A673 (cell line): Measurements from ENCODE around the gene WBP1L. TPM values are rescaled to one million over a fixed set of nuclear protein-coding genes. Genes with fewer than 3 reads are reported as not detected.

Experiments
- BruUV-seq: library from RNA; stranded (reverse); fragments of 400-500 nt; replicated peaks from 2 replicates; lab custom pipeline; 2021; lab: Mats Ljungman, UMichigan
- CTCF ChIA-PET: fragments of 300-600 bp; sonication (Branson Sonifier 250); formaldehyde crosslinking; loops from one replicate; lab custom pipeline; 2022; ENCODE audit warnings: antibody characterized with exemption; lab: Charles Lee
- POLR2A ChIA-PET: fragments of 300-600 bp; sonication (Branson Sonifier 250); formaldehyde crosslinking; loops from one replicate; lab custom pipeline; 2022; ENCODE audit warnings: antibody characterized with exemption; ENCODE audit not compliant: low non-redundant PET; lab: Charles Lee
- DNase-seq: peaks from one replicate; pipeline ENCODE4 v3.0.0-alpha.2; 2015; ENCODE audit warnings: low spot score
- H3K27ac ChIP-seq: fragments of 200-600 bp; sonication (generic); 2 replicates; pipeline ENCODE4 v1.5.1; 2016; ENCODE audit warnings: mixed run types, low read depth, mild to moderate bottlenecking, mixed read lengths, antibody characterized with exemption, low read length; ENCODE audit not compliant: poor library complexity, severe bottlenecking
- H3K27me3 ChIP-seq: fragments of 200-600 bp; sonication (generic); replicated peaks from 2 replicates; pipeline ENCODE4 v1.6.1; 2017; ENCODE audit warnings: mixed run types, low read depth, mild to moderate bottlenecking, mixed read lengths, antibody characterized with exemption, low read length; ENCODE audit not compliant: insufficient read depth, poor library complexity
- H3K36me3 ChIP-seq: fragments of 200-600 bp; sonication (generic); 2 replicates; pipeline ENCODE4 v1.6.1; 2016; ENCODE audit warnings: mixed run types, mild to moderate bottlenecking, mixed read lengths, antibody characterized with exemption, low read length; ENCODE audit not compliant: insufficient read depth, poor library complexity, severe bottlenecking
- H3K4me1 ChIP-seq: fragments of 200-600 bp; sonication (generic); 2 replicates; pipeline ENCODE4 v1.6.1; 2017; ENCODE audit warnings: mixed run types, mild to moderate bottlenecking, mixed read lengths, antibody characterized with exemption, low read length; ENCODE audit not compliant: insufficient read depth, poor library complexity, severe bottlenecking
- H3K4me3 ChIP-seq: fragments of 200-600 bp; sonication (generic); 2 replicates; pipeline ENCODE4 v1.5.1; 2016; ENCODE audit warnings: low read depth, mixed run types, mild to moderate bottlenecking, mixed read lengths, low read length; ENCODE audit not compliant: poor library complexity, severe bottlenecking
- H3K9me3 ChIP-seq: fragments of 200-600 bp; sonication (generic); 2 replicates; pipeline ENCODE4 v1.6.1; 2016; ENCODE audit warnings: mixed run types, low read depth, mild to moderate bottlenecking, mixed read lengths, antibody characterized with exemption, low read length; ENCODE audit not compliant: poor library complexity, severe bottlenecking
- EZH2 ChIP-seq: fragments of 200-600 bp; sonication (generic); IDR thresholded peaks from 2 replicates; pipeline ENCODE4 v1.6.1; 2017; ENCODE audit warnings: borderline replicate concordance, low read depth, mild to moderate bottlenecking, mixed read lengths, antibody characterized with exemption, low read length; ENCODE audit not compliant: poor library complexity, severe bottlenecking
- intact Hi-C: fragments of 100-400 bp; cut with micrococcal nuclease; formaldehyde crosslinking; loops from one replicate; pipeline ENCODE4 v1.10.0; 2022; ENCODE audit not compliant: unreplicated experiment
- total RNA-seq: library from RNA; stranded (reverse); gene quantifications from 2 replicates; pipeline ENCODE4 v1.2.3, GENCODE V29; 2021
- TF ChIP-seq, protein P1 (sequence below): fragments of 300-800, 200-600 bp; sonication (generic); conservative IDR thresholded peaks from 2 replicates; pipeline ENCODE4 v1.5.1; 2017; ENCODE audit warnings: low read depth, mild to moderate bottlenecking, antibody characterized with exemption, low read length, moderate library complexity, mixed read lengths

The WBP1L gene
- total RNA-seq, 1 experiment from 2014 or later = 20.3 TPM

DNA sequence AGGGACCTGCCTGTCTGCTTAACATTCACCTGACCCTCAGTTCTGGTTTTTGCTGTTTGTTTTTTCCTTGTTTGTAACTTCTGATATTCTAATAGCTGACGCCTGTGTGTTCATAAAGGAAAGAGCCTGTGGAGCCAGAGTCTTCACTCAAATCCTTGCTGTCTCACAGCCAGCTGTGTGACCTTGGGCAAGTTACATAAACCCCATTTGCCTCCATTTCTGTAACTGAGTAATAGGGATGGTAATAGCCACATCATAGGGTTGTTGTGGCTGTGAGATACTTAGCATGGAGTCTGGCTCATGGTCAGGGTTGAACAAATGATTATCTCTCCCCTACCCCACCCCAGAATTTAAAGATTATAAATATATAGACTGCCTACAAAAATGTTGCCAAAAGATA lies 27.0 kb downstream of the WBP1L start:
- no TSS peak for BruUV-seq

DNA sequence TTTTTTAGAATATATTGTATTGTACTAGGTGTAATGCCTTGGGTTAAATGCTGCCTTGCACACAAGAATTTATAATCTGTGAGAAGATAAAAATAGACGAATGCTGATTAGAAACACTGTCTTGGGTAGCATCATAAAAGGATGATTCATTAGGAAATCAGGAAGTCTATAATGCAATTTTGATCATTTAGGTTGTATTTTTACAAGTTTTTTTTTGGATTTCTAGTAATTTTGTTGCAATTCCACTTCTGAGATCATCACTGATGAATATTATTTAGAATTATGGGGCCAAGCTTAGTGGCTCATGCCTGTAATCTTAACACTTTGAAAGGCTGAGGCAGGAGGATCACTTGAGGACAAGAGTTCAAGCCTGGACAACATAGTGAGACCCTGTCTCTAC lies 29.6 kb downstream of the WBP1L start:
- ChIA-PET CTCF (no interaction called here), POLR2A (no interaction called here)
- no peaks in the 10 kb centered on the region for H3K9me3 ChIP-seq
- H3K27ac ChIP-seq = peak overlapping the region; percentile 73
- TF ChIP-seq, protein P1, sequence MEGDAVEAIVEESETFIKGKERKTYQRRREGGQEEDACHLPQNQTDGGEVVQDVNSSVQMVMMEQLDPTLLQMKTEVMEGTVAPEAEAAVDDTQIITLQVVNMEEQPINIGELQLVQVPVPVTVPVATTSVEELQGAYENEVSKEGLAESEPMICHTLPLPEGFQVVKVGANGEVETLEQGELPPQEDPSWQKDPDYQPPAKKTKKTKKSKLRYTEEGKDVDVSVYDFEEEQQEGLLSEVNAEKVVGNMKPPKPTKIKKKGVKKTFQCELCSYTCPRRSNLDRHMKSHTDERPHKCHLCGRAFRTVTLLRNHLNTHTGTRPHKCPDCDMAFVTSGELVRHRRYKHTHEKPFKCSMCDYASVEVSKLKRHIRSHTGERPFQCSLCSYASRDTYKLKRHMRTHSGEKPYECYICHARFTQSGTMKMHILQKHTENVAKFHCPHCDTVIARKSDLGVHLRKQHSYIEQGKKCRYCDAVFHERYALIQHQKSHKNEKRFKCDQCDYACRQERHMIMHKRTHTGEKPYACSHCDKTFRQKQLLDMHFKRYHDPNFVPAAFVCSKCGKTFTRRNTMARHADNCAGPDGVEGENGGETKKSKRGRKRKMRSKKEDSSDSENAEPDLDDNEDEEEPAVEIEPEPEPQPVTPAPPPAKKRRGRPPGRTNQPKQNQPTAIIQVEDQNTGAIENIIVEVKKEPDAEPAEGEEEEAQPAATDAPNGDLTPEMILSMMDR = no peak
- no peak for TF ChIP-seq EZH2
- no peaks in the 10 kb centered on the region for H3K27me3 ChIP-seq
- intact Hi-C loops = no loop called here
- H3K4me3 ChIP-seq = no peak overlapping the region
- DNase-seq = no peak
- BruUV-seq = no TSS peak
- H3K36me3 ChIP-seq = no peaks in the 10 kb centered on the region
- peaks cover 56% of the 10 kb centered on the region for H3K4me1 ChIP-seq

More for the DNA sequence above, 27.0 kb downstream of the WBP1L start:
- Histone ChIP-seq H3K27me3 (no peaks in the 10 kb centered on the region), H3K36me3 (no peaks in the 10 kb centered on the region), H3K4me3 (no peak overlapping the region), H3K27ac (no peak overlapping the region), H3K9me3 (no peaks in the 10 kb centered on the region), H3K4me1 (peaks cover 36% of the 10 kb centered on the region)
- intact Hi-C loops = no loop called here
- ChIA-PET CTCF (no interaction called here), POLR2A (no interaction called here)
- DNase-seq = no peak
- no peak for TF ChIP-seq EZH2
- TF ChIP-seq, protein P1 = no peak

DNA sequence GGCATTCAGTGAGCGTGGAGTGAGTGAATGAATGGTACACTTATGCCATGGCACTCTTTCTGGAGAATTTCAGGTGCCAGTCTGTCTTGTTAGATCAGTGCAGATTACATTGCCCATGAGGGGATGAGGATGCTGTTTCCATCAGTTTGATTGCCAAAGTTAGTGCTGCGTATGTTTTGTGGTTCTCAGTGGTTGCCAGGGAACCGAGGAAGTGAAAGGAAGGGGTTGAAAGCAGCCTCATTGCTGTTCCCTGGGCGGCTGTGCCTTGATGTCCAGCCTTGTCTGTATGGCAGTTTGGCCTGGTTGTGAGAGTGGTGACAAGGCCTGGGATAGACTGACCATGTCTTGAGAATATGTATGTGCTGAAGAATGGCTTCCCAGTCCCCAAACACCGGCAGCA lies 30.2 kb downstream of the WBP1L start:
- peak overlapping the region; percentile 9 for H3K27ac ChIP-seq
- H3K4me1 ChIP-seq = peaks cover 56% of the 10 kb centered on the region
- no TSS peak for BruUV-seq
- ChIA-PET POLR2A (no interaction called here), CTCF (no interaction called here)
- no peak overlapping the region for H3K4me3 ChIP-seq
- TF ChIP-seq, protein P1 = no peak
- no peak for TF ChIP-seq EZH2
- no peaks in the 10 kb centered on the region for H3K27me3 ChIP-seq
- intact Hi-C loops = no loop called here
- H3K36me3 ChIP-seq = no peaks in the 10 kb centered on the region
- no peaks in the 10 kb centered on the region for H3K9me3 ChIP-seq
- DNase-seq = no peak
